Measurements from ENCODE around the gene NLRP8.
"Not testable (repeated sequence)": the region's sequence is repeated elsewhere in the genome, so short reads cannot be mapped to it uniquely, and the experiment has no call there.

The NLRP8 gene

DNA sequence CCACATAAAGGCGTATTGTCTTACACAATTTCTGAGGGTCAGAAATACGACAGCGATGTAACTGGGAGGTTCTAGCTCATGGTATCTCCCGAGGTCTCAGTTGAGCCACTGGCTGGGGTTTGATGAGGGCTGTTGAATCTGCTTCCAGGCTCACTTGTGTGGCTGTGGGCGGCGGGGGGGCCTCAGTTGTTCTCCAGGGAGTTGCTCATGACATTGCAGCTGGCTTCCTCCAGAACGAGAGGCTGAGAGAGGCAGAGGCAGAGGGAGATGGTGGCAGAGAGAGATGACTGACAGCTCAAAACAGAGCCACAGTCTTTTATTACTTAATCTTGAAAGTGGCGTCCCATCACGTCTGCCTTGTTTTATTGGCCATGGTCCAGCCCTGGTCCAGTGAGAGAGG is 32.8 kb downstream of the NLRP8 start:
- no peak for ATAC-seq

DNA sequence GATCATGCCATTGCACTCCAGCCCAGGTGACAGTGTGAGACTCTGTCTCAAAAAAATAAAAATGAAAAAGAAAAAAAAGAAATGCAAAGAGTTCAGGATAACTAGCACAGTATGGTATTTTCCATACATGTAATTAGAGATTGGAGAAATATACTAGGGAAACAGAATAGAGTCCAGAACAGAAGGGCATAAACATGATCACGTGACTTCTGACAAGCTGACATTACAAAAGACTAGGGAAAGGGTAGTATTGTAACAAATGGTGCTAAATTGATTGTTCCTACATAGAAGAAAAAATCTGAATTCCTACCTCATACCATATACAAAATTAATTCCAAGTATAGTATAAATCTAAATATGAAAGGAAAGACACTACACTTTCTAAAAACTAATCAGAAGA is 37.6 kb downstream of the NLRP8 start:
- ATAC-seq = no peak

GRCh38 chr19:55986487-55986886 is 38.9 kb downstream of the NLRP8 start, which contains the start of gene NLRP5:
Gene NLRP5 (plus strand): TSS chr19:55986775.
- ATAC-seq = no peak

- ATAC-seq = no peak
Observed at GRCh38 chr19:55990831-55991230, 43.2 kb downstream of the NLRP8 start.

- ATAC-seq = no peak
Observed at GRCh38 chr19:55993492-55993891, 45.9 kb downstream of the NLRP8 start.

DNA sequence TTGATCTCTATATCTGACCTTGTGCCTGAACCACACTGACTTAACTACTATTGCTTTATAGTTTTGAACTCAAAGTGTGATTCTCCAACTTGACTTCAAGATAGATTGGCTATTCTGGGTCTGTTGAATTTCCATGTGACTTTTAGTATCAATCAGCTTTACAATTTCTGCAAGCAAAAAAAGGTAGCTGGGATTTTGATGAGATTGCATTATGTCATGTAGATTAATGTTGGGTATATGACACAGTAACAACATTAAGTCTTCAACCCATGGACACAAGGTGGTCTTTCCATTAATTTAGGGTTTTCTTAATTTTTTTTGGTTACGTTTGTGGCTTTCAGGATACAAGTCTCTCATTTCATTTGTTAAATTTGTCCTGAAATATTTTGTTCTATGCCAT is 67.1 kb downstream of the NLRP8 start:
- no peak for ATAC-seq

DNA sequence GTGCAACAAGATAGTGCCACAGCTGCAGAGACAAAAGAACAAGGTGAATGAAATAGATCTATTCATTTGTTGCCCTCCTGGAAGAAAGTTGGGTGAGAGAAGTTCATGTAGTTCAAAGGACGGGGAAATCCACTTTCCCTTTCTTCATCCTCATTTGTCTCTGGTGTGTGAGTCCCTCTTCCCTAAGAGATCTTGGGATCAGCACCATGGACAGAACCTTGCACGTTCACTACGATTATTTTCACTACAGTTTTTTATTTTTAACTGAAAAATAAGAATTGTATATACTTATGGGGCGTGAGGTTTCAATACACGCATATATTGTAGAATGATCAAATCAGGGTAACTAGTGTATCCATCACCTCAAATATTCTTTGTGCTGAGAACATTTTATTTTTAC is 68.1 kb downstream of the NLRP8 start:
- ATAC-seq = no peak

- ATAC-seq = not testable (repeated sequence)
Observed at GRCh38 chr19:56019325-56019724, 71.7 kb downstream of the NLRP8 start.

DNA sequence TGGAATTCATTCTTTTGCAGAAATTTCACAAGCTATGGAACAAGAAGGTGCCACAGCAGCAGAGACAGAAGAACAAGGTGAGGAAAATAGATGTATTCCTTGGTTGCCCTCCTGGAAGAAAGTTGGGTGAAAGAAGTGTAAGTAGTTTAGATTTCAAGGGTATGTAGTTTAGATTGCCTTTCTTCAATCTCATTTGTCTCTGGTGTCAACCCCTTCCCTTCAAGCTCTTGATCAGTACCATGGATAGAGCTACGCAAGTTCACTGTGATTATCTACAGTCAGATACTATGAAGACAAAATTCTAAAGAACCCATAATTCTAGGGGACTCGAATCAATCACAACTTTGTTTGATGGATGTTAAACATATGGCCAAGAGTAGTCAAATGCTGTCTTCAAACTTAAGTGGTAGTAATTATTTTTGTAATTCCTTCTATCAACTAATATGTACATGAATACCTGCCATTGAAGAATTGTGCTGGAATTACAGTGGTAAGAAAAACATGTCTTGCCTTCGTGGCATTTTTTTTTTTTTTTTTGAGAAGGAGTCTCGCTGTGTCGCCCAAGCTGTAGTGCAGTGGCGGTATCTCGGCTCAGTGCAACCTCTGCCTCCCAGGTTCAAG is 72.8 kb downstream of the NLRP8 start:
- not testable (repeated sequence) for ATAC-seq

GRCh38 chr19:56026769-56027168 is 79.1 kb downstream of the NLRP8 start:
- no peak for ATAC-seq
